HepG2 (cell line): ENCODE results near the gene GPLD1. TPM values are rescaled to one million over a fixed set of nuclear protein-coding genes. Genes with fewer than 3 reads are reported as not detected.

Experiments used
- ATAC-seq: fragments of 200-7000 bp; cut with Tn5 transposase; 3 replicates; pipeline ENCODE4 v1.9.1; 2020; ENCODE audit warnings: mild to moderate bottlenecking, moderate library complexity
- BruUV-seq: library from RNA; stranded (reverse); fragments of 400-500 nt; replicated peaks from 2 replicates; lab custom pipeline; 2021; lab: Mats Ljungman, UMichigan
- CTCF ChIA-PET: fragments of 300-600 bp; formaldehyde crosslinking; extraction: SDS; loops from one replicate; lab custom pipeline; 2021; ENCODE audit warnings: low total read pairs, inconsistent platforms, low intra/inter-chr PET ratio; lab: Yijun Ruan, JAX
- POLR2A ChIA-PET: fragments of 350-600 bp; sonication (Branson Sonifier 250); formaldehyde crosslinking; loops from one replicate; lab custom pipeline; 2020; ENCODE audit warnings: antibody characterized with exemption, inconsistent platforms; lab: Yijun Ruan, JAX
- DNase-seq: peaks from one replicate; pipeline ENCODE4 v3.0.0-alpha.2; 2015; ENCODE audit warnings: low spot score
- FAIRE-seq: peaks from 3 replicates; lab custom pipeline; 2011; peaks lifted over from hg19 to GRCh38; lab: Jason Lieb, UNC
- H2AFZ ChIP-seq: one replicate; pipeline ENCODE4 v1.6.1; 2011; ENCODE audit warnings: low read length, inconsistent platforms
- H3K27ac ChIP-seq: fragments of 300-600 bp; 3 replicates; pipeline ENCODE4 v1.8.0; 2011; ENCODE audit warnings: mixed run types, mild to moderate bottlenecking, mixed read lengths, low read length, inconsistent platforms; ENCODE audit not compliant: insufficient read depth; ENCODE audit errors: extremely low read length
- H3K27me3 ChIP-seq, 2 experiments: fragments of 200-600 bp in 1 of 2; 2 replicates in 1 of 2; 3 replicates in 1 of 2; pipeline versions ENCODE4 v1.6.0 to v1.8.0; 2011; ENCODE audit warnings: low read length in 2 of 2, mild to moderate bottlenecking in 2 of 2, moderate library complexity in 2 of 2, inconsistent platforms in 1 of 2; ENCODE audit not compliant: insufficient read depth in 2 of 2, control insufficient read depth in 1 of 2
- H3K36me3 ChIP-seq, 2 experiments: fragments of 200-600 bp in 1 of 2; replicated peaks in 1 of 2; 2 replicates in 1 of 2; 3 replicates in 1 of 2; pipeline versions ENCODE4 v1.5.1 to v1.8.0; 2011; ENCODE audit warnings: low read length in 2 of 2, inconsistent platforms in 1 of 2; ENCODE audit not compliant: insufficient read depth in 2 of 2, control insufficient read depth in 1 of 2
- H3K4me1 ChIP-seq: 2 replicates; pipeline ENCODE4 v1.5.1; 2012; ENCODE audit warnings: low read length, inconsistent platforms; ENCODE audit not compliant: insufficient read depth
- H3K4me2 ChIP-seq: 2 replicates; pipeline ENCODE4 v1.6.0; 2011; ENCODE audit warnings: low read depth, low read length, inconsistent platforms
- H3K4me3 ChIP-seq, 3 experiments: fragments of 200-600 bp in 1 of 3; sonication (generic), shearing (Covaris generic) in 1 of 3; replicated peaks in 1 of 3; 2 replicates each; pipeline ENCODE4 v1.5.1; 2011 to 2016; ENCODE audit warnings: low read length in 3 of 3, inconsistent platforms in 2 of 3, low read depth in 2 of 3, mild to moderate bottlenecking in 2 of 3, control low read depth in 1 of 3, mixed read lengths in 1 of 3; ENCODE audit not compliant: insufficient read depth in 1 of 3
- H3K79me2 ChIP-seq: one replicate; pipeline ENCODE4 v1.6.1; 2011; ENCODE audit warnings: low read length, inconsistent platforms; ENCODE audit not compliant: insufficient read depth
- H3K9ac ChIP-seq: 2 replicates; pipeline ENCODE4 v1.6.0; 2011; ENCODE audit warnings: mild to moderate bottlenecking, low read depth, low read length, inconsistent platforms; ENCODE audit not compliant: insufficient read depth
- H3K9me3 ChIP-seq: 2 replicates; pipeline ENCODE4 v1.5.1; 2012; ENCODE audit warnings: mild to moderate bottlenecking, low read length
- H4K20me1 ChIP-seq: 2 replicates; pipeline ENCODE4 v1.6.0; 2011; ENCODE audit warnings: inconsistent platforms, mild to moderate bottlenecking, low read length, moderate library complexity; ENCODE audit not compliant: insufficient read depth
- KDM6A ChIP-seq: IDR thresholded peaks from 2 replicates; pipeline ENCODE4 v1.6.1; 2016; ENCODE audit warnings: low read depth
- ZNF121 ChIP-seq: sonication (generic); formaldehyde crosslinking; IDR thresholded peaks from 2 replicates; pipeline ENCODE4 v1.5.0; 2020; ENCODE audit warnings: mild to moderate bottlenecking, missing genetic modification reagents
- WGBS: methylation state at CpG from one replicate; pipeline ENCODE4 v1.1.6; 2017; ENCODE audit warnings: low lambda C conversion rate; 5-methylcytosine and 5-hydroxymethylcytosine counted together
- in situ Hi-C: cut with HindIII; loops from 2 replicates; pipeline ENCODE4 v1.10.0; 2017; ENCODE audit warnings: low pct_unique_long_range_greater_than_20kb; ENCODE audit not compliant: extremely low pct_ligation_motif_present
- intact Hi-C: fragments of 100-400 bp; cut with micrococcal nuclease; formaldehyde crosslinking; loops from one replicate; pipeline ENCODE4 v1.10.0; 2022; ENCODE audit not compliant: unreplicated experiment
- polyA plus RNA-seq, 8 experiments: library from polyadenylated mRNA; depleted of rRNA in 3 of 8; stranded (reverse) in 7 of 8; unstranded in 1 of 8; fragments of >200 nt; fragmentation: Illumina TruSeq in 4 of 8; extraction: Trizol in 4 of 8; gene quantifications; 2 replicates each; pipeline versions ENCODE4 v1.2.1 to v1.2.3, GENCODE V29; 2011 to 2016; ENCODE audit warnings: low read depth in 4 of 8, missing spikeins in 1 of 8, mixed read lengths in 1 of 8; ENCODE audit not compliant: insufficient read depth in 1 of 8
- total RNA-seq, 5 experiments: library from RNA; depleted of rRNA; stranded (reverse); fragments of >200 nt; fragmentation: Illumina TruSeq; extraction: Trizol; gene quantifications; 2 replicates each; pipeline ENCODE4 v1.2.3, GENCODE V29; 2016; ENCODE audit warnings: low read depth in 1 of 5
- TF ChIP-seq, protein P1 (sequence below): IDR thresholded peaks from 2 replicates; pipeline ENCODE4 v1.6.1; 2012; ENCODE audit warnings: low read length, improper control_type of control experiment
- TF ChIP-seq, protein P2 (sequence below): sonication (generic); formaldehyde crosslinking; IDR thresholded peaks from 2 replicates; pipeline ENCODE4 v1.5.1; 2020; ENCODE audit warnings: mild to moderate bottlenecking, moderate library complexity, missing genetic modification reagents

The GPLD1 gene
- total and polyA plus RNA-seq, 2 of the 13 experiments (the other 11 are each of a cell fraction or from before 2014, with no cell fraction given): 6.2 to 7.6 TPM

DNA sequence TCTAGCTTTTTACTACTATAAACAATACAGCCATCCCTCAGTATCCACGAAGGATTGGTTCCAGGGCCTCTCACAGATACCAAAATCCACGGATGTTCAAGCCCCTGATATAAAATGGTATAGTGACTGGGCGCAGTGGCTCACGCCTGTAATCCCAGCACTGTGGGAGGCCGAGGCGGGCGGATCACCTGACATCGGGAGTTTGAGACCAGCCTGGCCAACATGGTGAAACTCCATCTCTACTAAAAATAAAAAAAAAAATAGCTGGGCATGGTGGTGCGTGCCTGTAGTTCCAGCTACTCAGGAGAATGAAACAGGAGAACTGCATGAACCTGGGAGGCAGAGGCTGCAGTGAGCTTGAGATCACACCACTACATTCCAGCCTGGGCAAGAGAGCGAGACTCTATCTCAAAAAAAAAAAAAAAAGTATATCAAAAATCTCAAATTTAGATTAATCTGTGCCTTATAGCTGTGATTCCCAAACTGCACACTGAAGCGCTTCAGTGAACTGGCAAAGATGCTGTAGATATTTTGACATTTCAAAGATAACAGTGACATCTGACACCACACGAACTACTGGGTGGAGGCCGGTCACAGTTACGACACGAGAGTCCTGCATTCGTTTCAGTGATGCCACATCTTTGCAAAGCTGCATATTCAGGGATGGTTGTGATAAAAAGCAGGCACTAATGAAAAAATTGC is 48.3 kb downstream of the GPLD1 start (continued):
- TF ChIP-seq, protein P1, sequence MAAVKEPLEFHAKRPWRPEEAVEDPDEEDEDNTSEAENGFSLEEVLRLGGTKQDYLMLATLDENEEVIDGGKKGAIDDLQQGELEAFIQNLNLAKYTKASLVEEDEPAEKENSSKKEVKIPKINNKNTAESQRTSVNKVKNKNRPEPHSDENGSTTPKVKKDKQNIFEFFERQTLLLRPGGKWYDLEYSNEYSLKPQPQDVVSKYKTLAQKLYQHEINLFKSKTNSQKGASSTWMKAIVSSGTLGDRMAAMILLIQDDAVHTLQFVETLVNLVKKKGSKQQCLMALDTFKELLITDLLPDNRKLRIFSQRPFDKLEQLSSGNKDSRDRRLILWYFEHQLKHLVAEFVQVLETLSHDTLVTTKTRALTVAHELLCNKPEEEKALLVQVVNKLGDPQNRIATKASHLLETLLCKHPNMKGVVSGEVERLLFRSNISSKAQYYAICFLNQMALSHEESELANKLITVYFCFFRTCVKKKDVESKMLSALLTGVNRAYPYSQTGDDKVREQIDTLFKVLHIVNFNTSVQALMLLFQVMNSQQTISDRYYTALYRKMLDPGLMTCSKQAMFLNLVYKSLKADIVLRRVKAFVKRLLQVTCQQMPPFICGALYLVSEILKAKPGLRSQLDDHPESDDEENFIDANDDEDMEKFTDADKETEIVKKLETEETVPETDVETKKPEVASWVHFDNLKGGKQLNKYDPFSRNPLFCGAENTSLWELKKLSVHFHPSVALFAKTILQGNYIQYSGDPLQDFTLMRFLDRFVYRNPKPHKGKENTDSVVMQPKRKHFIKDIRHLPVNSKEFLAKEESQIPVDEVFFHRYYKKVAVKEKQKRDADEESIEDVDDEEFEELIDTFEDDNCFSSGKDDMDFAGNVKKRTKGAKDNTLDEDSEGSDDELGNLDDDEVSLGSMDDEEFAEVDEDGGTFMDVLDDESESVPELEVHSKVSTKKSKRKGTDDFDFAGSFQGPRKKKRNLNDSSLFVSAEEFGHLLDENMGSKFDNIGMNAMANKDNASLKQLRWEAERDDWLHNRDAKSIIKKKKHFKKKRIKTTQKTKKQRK: no peak
- TF ChIP-seq, protein P2, sequence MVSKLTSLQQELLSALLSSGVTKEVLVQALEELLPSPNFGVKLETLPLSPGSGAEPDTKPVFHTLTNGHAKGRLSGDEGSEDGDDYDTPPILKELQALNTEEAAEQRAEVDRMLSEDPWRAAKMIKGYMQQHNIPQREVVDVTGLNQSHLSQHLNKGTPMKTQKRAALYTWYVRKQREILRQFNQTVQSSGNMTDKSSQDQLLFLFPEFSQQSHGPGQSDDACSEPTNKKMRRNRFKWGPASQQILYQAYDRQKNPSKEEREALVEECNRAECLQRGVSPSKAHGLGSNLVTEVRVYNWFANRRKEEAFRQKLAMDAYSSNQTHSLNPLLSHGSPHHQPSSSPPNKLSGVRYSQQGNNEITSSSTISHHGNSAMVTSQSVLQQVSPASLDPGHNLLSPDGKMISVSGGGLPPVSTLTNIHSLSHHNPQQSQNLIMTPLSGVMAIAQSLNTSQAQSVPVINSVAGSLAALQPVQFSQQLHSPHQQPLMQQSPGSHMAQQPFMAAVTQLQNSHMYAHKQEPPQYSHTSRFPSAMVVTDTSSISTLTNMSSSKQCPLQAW: no peak

DNA sequence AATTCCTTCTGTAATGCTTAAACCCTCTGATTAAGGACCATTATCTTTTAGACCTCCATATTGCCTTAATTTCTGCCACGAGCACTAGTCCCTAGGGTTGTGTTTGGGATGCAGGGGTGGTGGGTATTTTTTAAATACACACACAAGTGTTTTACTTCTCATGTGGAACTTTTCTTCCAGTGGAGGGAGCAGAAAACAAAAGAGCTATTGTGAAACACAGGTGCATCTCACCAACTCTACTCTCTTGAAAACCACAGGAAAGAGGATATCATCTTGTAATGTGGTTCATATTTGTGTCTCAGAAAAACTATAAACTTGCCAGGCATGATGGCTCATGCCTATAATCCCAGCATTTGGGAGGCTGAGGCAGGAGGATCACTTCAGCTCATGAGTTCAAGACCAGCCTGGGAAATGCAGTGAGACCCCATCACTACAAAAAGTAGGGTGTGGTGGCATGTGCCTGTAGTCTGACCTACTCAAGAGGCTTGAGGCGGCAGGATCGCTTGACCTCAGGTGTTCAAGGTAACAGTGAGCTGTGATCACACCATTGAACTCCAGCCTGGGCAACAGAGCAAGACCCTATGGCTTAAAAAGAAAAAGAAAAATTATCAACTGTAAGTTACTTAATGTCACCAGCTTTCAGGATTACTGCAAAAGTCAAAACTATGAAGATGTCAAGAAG is 49.4 kb downstream of the GPLD1 start:
- POLR2A ChIA-PET: no interaction called here
- BruUV-seq: no TSS peak
- TF ChIP-seq KDM6A (no peak), ZNF121 (CRISPR knock-in tag) (peak; percentile 43; the same call in 1 of the 2 replicates)
- H3K4me2 ChIP-seq: no peak overlapping the region
- H3K27me3 ChIP-seq: no peaks in the 10 kb centered on the region
- H3K4me1 ChIP-seq: peaks cover 5% of the 10 kb centered on the region; the same call in 1 of the 2 replicates
- FAIRE-seq (no peak), DNase-seq (no peak), ATAC-seq (no peak)
- H3K27ac ChIP-seq: no peak overlapping the region
- H4K20me1 ChIP-seq: no peaks in the 10 kb centered on the region
- CTCF ChIA-PET: no interaction called here
- in situ Hi-C loops: loop anchor here (10.0 kb wide), 1 partner anchor 255 kb away; no protein-coding TSS in a partner anchor
- no peaks in the 10 kb centered on the region for H3K79me2 ChIP-seq
- intact Hi-C loops: no loop called here
- no peak overlapping the region for H2AFZ ChIP-seq
- H3K36me3 ChIP-seq: peaks cover 0 to 3% of the 10 kb centered on the region in 2 experiments; a peak in 1 of 5 replicates
- no peak overlapping the region for H3K9ac ChIP-seq
- H3K9me3 ChIP-seq: no peaks in the 10 kb centered on the region
- H3K4me3 ChIP-seq: no peak overlapping the region
- 100% methylated on average over 3 of the region's 3 CpGs for WGBS
